ENCODE results near the gene UEVLD. TPM values are rescaled to one million over a fixed set of nuclear protein-coding genes. Genes with fewer than 3 reads are reported as not detected.
A peak's percentile ranks its signal among the peaks of the same experiment; 100 is the strongest.

Gene UEVLD
- 10 to 100 TPM; 19.9 to 34.7 (median 26.3) TPM for total RNA-seq

- TF ChIP-seq CTCF (IDR thresholded peaks at IDR 0.05) (no peak), POLR2A (IDR thresholded peaks at IDR 0.05) (peak; percentile 73 to 76)
Observed at GRCh38 chr11:18588297-18589252, at the start of gene UEVLD. UEVLD (minus strand) TSS chr11:18588734; CDS start chr11:18588654, 80 bp downstream.

GRCh38 chr11:18634140-18635032 is 45.9 kb upstream of the UEVLD start, which contains the start of gene SPTY2D1:
SPTY2D1 (minus strand) TSS chr11:18634342; CDS start chr11:18634257, 85 bp downstream.
- TF ChIP-seq POLR2A (IDR thresholded peaks at IDR 0.05) (peak; percentile 84 to 90), CTCF (IDR thresholded peaks at IDR 0.05) (peak in 2 of 6 experiments; percentile 27 to 39)
- Histone ChIP-seq H3K4me3 (peak within 1 kb of the TSS; percentile 53 to 93 (median 74)), H3K4me1 (peaks cover 0 to 17% (median 7%) of the 10 kb centered on the region in 4 donors), H3K36me3 (no peaks in the 10 kb centered on the region), H3K27me3 (no peaks in the 10 kb centered on the region), H3K27ac (peak within 1 kb of the TSS; percentile 86 to 96 (median 90)), H3K9me3 (no peaks in the 10 kb centered on the region)
- DNase-seq: peak; percentile 97 to 100 (median 98)

More at GRCh38 chr11:18588297-18589252, at the start of gene UEVLD:
- H3K9me3 ChIP-seq: no peaks in the 10 kb centered on the region
- peaks cover 0 to 28% (median 0%) of the 10 kb centered on the region in 4 donors for H3K4me1 ChIP-seq
- peak within 1 kb of the TSS; percentile 74 to 85 (median 84) for H3K4me3 ChIP-seq
- peak within 1 kb of the TSS; percentile 75 to 86 (median 78) for H3K27ac ChIP-seq
- peak; percentile 60 to 94 (median 91) for DNase-seq
- H3K36me3 ChIP-seq: no peaks in the 10 kb centered on the region
- no peaks in the 10 kb centered on the region for H3K27me3 ChIP-seq

GRCh38 chr11:18633256-18634139 is 45.0 kb upstream of the UEVLD start:
- H3K27me3 ChIP-seq: no peaks in the 10 kb centered on the region
- DNase-seq: no peak
- peak overlapping the region; percentile 86 to 96 (median 90) for H3K27ac ChIP-seq

GRCh38 chr11:18632841-18633240 is 44.3 kb upstream of the UEVLD start:
- Histone ChIP-seq H3K27ac (peak overlapping the region in 1 of 4 donors; percentile 86), H3K4me3 (peak overlapping the region in 3 of 4 donors; percentile 74 to 93 (median 75))

More at GRCh38 chr11:18633256-18634139, 45.0 kb upstream of the UEVLD start:
- peaks cover 0 to 17% (median 7%) of the 10 kb centered on the region in 4 donors for H3K4me1 ChIP-seq
- H3K9me3 ChIP-seq: no peaks in the 10 kb centered on the region
- TF ChIP-seq POLR2A (IDR thresholded peaks at IDR 0.05): no peak
- no peak for TF ChIP-seq CTCF (IDR thresholded peaks at IDR 0.05)
- no peaks in the 10 kb centered on the region for H3K36me3 ChIP-seq
- H3K4me3 ChIP-seq: peak overlapping the region; percentile 53 to 93 (median 74)

More at GRCh38 chr11:18632841-18633240, 44.3 kb upstream of the UEVLD start:
- DNase-seq: no peak
- TF ChIP-seq CTCF (IDR thresholded peaks at IDR 0.05) (no peak), POLR2A (IDR thresholded peaks at IDR 0.05) (no peak)
- Histone ChIP-seq H3K36me3 (no peaks in the 10 kb centered on the region), H3K4me1 (peaks cover 0 to 17% (median 7%) of the 10 kb centered on the region in 4 donors), H3K9me3 (no peaks in the 10 kb centered on the region), H3K27me3 (no peaks in the 10 kb centered on the region)

All from Peyer's patch (tissue), 4 donors.